ENCODE data around the gene PRR35.

The PRR35 gene

GRCh38 chr16:560204-560700 is at the start of gene PRR35:
TSS of gene PRR35 (plus strand) at chr16:560394. CDS start at chr16:563295, 2,901 bp downstream.
- Histone ChIP-seq H3K4me3 (ENCODE audit: low read length) (no peak within 1 kb of the TSS), H3K27ac (ENCODE audit: low read length) (no peak within 1 kb of the TSS), H3K9me3 (ENCODE audit: control insufficient read depth, low read depth, low read length) (no peaks in the 10 kb centered on the region), H3K36me3 (ENCODE audit: control insufficient read depth, low read depth, low read length) (no peaks in the 10 kb centered on the region), H3K4me1 (ENCODE audit: control insufficient read depth, low read depth, low read length) (peaks cover 3% of the 10 kb centered on the region), H3K27me3 (ENCODE audit: control insufficient read depth, insufficient read depth, low read length) (peaks cover 44% of the 10 kb centered on the region), H3K9ac (ENCODE audit: low read length) (no peak within 1 kb of the TSS)

DNA sequence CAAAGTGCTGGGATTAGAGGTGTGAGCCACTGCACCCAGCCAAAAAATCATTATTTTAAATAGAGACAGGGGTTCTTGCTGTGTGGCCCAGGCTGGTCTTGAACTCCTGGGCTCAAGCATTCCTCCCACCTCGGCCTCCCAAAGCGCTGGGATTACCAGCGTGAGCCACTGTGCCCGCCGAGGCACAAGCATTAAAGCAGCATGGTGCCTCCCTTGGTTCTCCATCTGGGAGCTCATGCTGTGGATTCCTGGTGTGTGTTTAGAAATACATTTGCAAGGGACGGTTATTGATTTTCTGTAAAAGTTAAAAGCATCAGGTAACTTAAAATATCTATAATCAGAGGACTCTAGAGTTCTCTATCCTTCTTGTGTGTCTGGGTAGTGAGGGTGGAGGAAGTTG is 47.4 kb upstream of the PRR35 start:
- H3K9ac ChIP-seq (ENCODE audit: low read length): no peak overlapping the region
- no peaks in the 10 kb centered on the region for H3K9me3 ChIP-seq (ENCODE audit: control insufficient read depth, low read depth, low read length)
- no peaks in the 10 kb centered on the region for H3K4me1 ChIP-seq (ENCODE audit: control insufficient read depth, low read depth, low read length)
- no peak overlapping the region for H3K4me3 ChIP-seq (ENCODE audit: low read length)
- H3K36me3 ChIP-seq (ENCODE audit: control insufficient read depth, low read depth, low read length): peaks cover 8% of the 10 kb centered on the region
- no peak overlapping the region for H3K27ac ChIP-seq (ENCODE audit: low read length)
- H3K27me3 ChIP-seq (ENCODE audit: control insufficient read depth, insufficient read depth, low read length): no peaks in the 10 kb centered on the region

GRCh38 chr16:513950-514349 is 46.2 kb upstream of the PRR35 start:
- Histone ChIP-seq H3K27ac (ENCODE audit: low read length) (no peak overlapping the region), H3K4me3 (ENCODE audit: low read length) (no peak overlapping the region), H3K4me1 (ENCODE audit: control insufficient read depth, low read depth, low read length) (no peaks in the 10 kb centered on the region), H3K27me3 (ENCODE audit: control insufficient read depth, insufficient read depth, low read length) (no peaks in the 10 kb centered on the region), H3K9ac (ENCODE audit: low read length) (no peak overlapping the region), H3K9me3 (ENCODE audit: control insufficient read depth, low read depth, low read length) (no peaks in the 10 kb centered on the region), H3K36me3 (ENCODE audit: control insufficient read depth, low read depth, low read length) (peaks cover 8% of the 10 kb centered on the region)

- H3K4me1 ChIP-seq (ENCODE audit: control insufficient read depth, low read depth, low read length): no peaks in the 10 kb centered on the region
Measured at GRCh38 chr16:515175-515938, 44.8 kb upstream of the PRR35 start.

DNA sequence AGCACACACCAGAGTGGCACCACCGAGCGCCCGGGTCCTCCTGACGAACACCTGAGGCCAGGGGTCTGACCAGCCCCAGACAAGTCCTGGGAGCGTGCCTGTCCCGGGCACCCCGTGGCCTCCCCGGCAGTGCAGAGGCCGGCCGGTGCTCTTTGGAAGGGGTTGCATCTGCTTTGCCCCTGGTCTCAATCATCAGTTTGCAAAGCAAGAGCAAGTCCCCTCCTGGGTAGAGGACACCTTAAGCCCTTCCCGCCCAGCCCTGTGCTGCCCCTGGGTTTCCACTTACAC is 44.3 kb upstream of the PRR35 start:
- H3K36me3 ChIP-seq (ENCODE audit: control insufficient read depth, low read depth, low read length): peaks cover 8% of the 10 kb centered on the region
- no peaks in the 10 kb centered on the region for H3K27me3 ChIP-seq (ENCODE audit: control insufficient read depth, insufficient read depth, low read length)
- no peak overlapping the region for H3K4me3 ChIP-seq (ENCODE audit: low read length)
- H3K9ac ChIP-seq (ENCODE audit: low read length): no peak overlapping the region
- no peaks in the 10 kb centered on the region for H3K9me3 ChIP-seq (ENCODE audit: control insufficient read depth, low read depth, low read length)
- no peaks in the 10 kb centered on the region for H3K4me1 ChIP-seq (ENCODE audit: control insufficient read depth, low read depth, low read length)
- no peak overlapping the region for H3K27ac ChIP-seq (ENCODE audit: low read length)

More at GRCh38 chr16:515175-515938, 44.8 kb upstream of the PRR35 start:
- Histone ChIP-seq H3K9me3 (ENCODE audit: control insufficient read depth, low read depth, low read length) (no peaks in the 10 kb centered on the region), H3K27me3 (ENCODE audit: control insufficient read depth, insufficient read depth, low read length) (no peaks in the 10 kb centered on the region), H3K4me3 (ENCODE audit: low read length) (no peak overlapping the region), H3K9ac (ENCODE audit: low read length) (no peak overlapping the region), H3K36me3 (ENCODE audit: control insufficient read depth, low read depth, low read length) (peaks cover 8% of the 10 kb centered on the region), H3K27ac (ENCODE audit: low read length) (no peak overlapping the region)

- no peaks in the 10 kb centered on the region for H3K27me3 ChIP-seq (ENCODE audit: control insufficient read depth, insufficient read depth, low read length)
- peaks cover 8% of the 10 kb centered on the region for H3K36me3 ChIP-seq (ENCODE audit: control insufficient read depth, low read depth, low read length)
- no peak overlapping the region for H3K9ac ChIP-seq (ENCODE audit: low read length)
- no peaks in the 10 kb centered on the region for H3K9me3 ChIP-seq (ENCODE audit: control insufficient read depth, low read depth, low read length)
- H3K4me3 ChIP-seq (ENCODE audit: low read length): no peak overlapping the region
- no peak overlapping the region for H3K27ac ChIP-seq (ENCODE audit: low read length)
- no peaks in the 10 kb centered on the region for H3K4me1 ChIP-seq (ENCODE audit: control insufficient read depth, low read depth, low read length)
Measured at GRCh38 chr16:516301-516700, 43.9 kb upstream of the PRR35 start.

DNA sequence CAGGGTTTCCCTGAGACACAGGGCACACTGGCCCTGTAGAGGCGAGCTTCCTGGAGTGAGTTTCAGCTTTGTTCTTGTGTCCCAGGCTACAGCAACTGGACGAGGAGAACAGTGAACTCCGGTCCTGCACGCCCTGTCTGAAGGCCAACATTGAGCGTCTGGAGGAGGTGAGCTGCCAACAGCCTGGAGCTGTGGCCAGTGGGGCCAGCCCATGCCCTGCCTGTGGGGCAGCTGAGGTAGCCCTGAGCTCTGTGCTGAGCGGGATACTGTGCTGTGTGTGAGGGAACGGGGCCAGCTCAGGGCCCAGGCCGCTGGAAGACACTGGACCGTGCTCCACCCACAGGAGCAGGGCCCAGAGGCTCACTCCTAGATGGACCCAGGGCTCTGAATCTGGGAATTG is 41.3 kb upstream of the PRR35 start:
- Histone ChIP-seq H3K4me1 (ENCODE audit: control insufficient read depth, low read depth, low read length) (no peaks in the 10 kb centered on the region), H3K27me3 (ENCODE audit: control insufficient read depth, insufficient read depth, low read length) (no peaks in the 10 kb centered on the region), H3K9me3 (ENCODE audit: control insufficient read depth, low read depth, low read length) (no peaks in the 10 kb centered on the region), H3K4me3 (ENCODE audit: low read length) (no peak overlapping the region), H3K36me3 (ENCODE audit: control insufficient read depth, low read depth, low read length) (peaks cover 8% of the 10 kb centered on the region), H3K9ac (ENCODE audit: low read length) (no peak overlapping the region), H3K27ac (ENCODE audit: low read length) (no peak overlapping the region)

DNA sequence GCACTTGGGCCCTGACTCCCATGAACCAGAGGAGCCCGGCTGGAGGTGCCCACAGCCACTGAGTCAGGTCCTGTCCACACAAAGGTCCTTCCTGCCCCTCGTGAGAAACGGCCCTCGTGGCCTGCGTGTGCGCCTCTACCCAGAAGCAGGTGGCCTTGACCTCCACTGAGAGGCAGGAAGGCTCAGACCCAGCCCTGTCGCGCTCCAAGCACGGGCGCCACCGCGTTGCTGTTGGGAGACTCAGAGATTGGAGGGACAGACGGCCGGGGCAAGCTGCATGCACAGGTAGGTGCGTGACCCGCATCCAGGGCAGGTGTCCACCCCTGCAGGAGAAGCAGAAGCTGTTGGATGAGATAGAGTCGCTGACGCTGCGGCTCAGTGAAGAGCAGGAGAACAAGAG is 40.8 kb upstream of the PRR35 start:
- Histone ChIP-seq H3K27me3 (ENCODE audit: control insufficient read depth, insufficient read depth, low read length) (no peaks in the 10 kb centered on the region), H3K4me1 (ENCODE audit: control insufficient read depth, low read depth, low read length) (no peaks in the 10 kb centered on the region), H3K9me3 (ENCODE audit: control insufficient read depth, low read depth, low read length) (no peaks in the 10 kb centered on the region), H3K4me3 (ENCODE audit: low read length) (no peak overlapping the region), H3K36me3 (ENCODE audit: control insufficient read depth, low read depth, low read length) (peaks cover 8% of the 10 kb centered on the region), H3K27ac (ENCODE audit: low read length) (no peak overlapping the region), H3K9ac (ENCODE audit: low read length) (no peak overlapping the region)

- H3K27me3 ChIP-seq (ENCODE audit: control insufficient read depth, insufficient read depth, low read length): no peaks in the 10 kb centered on the region
- no peak overlapping the region for H3K9ac ChIP-seq (ENCODE audit: low read length)
- no peak overlapping the region for H3K4me3 ChIP-seq (ENCODE audit: low read length)
- H3K9me3 ChIP-seq (ENCODE audit: control insufficient read depth, low read depth, low read length): no peaks in the 10 kb centered on the region
- peaks cover 6% of the 10 kb centered on the region for H3K36me3 ChIP-seq (ENCODE audit: control insufficient read depth, low read depth, low read length)
- H3K4me1 ChIP-seq (ENCODE audit: control insufficient read depth, low read depth, low read length): no peaks in the 10 kb centered on the region
- no peak overlapping the region for H3K27ac ChIP-seq (ENCODE audit: low read length)
Measured at GRCh38 chr16:519841-520687, 40.1 kb upstream of the PRR35 start.

- Histone ChIP-seq H3K9me3 (ENCODE audit: control insufficient read depth, low read depth, low read length) (no peaks in the 10 kb centered on the region), H3K4me3 (ENCODE audit: low read length) (no peak overlapping the region), H3K27ac (ENCODE audit: low read length) (no peak overlapping the region), H3K36me3 (ENCODE audit: control insufficient read depth, low read depth, low read length) (no peaks in the 10 kb centered on the region), H3K27me3 (ENCODE audit: control insufficient read depth, insufficient read depth, low read length) (no peaks in the 10 kb centered on the region), H3K4me1 (ENCODE audit: control insufficient read depth, low read depth, low read length) (no peaks in the 10 kb centered on the region), H3K9ac (ENCODE audit: low read length) (no peak overlapping the region)
Measured at GRCh38 chr16:520847-521246, 39.3 kb upstream of the PRR35 start.

- H3K27ac ChIP-seq (ENCODE audit: low read length): no peak overlapping the region
- no peak overlapping the region for H3K9ac ChIP-seq (ENCODE audit: low read length)
- no peaks in the 10 kb centered on the region for H3K9me3 ChIP-seq (ENCODE audit: control insufficient read depth, low read depth, low read length)
- peaks cover 5% of the 10 kb centered on the region for H3K4me1 ChIP-seq (ENCODE audit: control insufficient read depth, low read depth, low read length)
- no peaks in the 10 kb centered on the region for H3K36me3 ChIP-seq (ENCODE audit: control insufficient read depth, low read depth, low read length)
- H3K4me3 ChIP-seq (ENCODE audit: low read length): no peak overlapping the region
- no peaks in the 10 kb centered on the region for H3K27me3 ChIP-seq (ENCODE audit: control insufficient read depth, insufficient read depth, low read length)
Measured at GRCh38 chr16:521381-522210, 38.6 kb upstream of the PRR35 start.

Measured in iPS-18a (cell line).